ENCODE results near the gene SNTB2. TPM values are rescaled to one million over a fixed set of nuclear protein-coding genes. Genes with fewer than 3 reads are reported as not detected.

SNTB2 gene
- total RNA-seq, 1 experiment from 2014 or later, result 50.6 TPM

GRCh38 chr16:69310653-69311532 lies 123.9 kb downstream of the SNTB2 start, which contains the start of gene VPS4A:
Gene VPS4A, plus strand, starts transcription at chr16:69311350. Its CDS starts 162 bp downstream, at chr16:69311512.
- Histone ChIP-seq H3K27me3 (replicated peaks; ENCODE audit: control insufficient read depth, insufficient read depth, low read length) (no peaks in the 10 kb centered on the region), H3K4me1 (peaks cover 9% of the 10 kb centered on the region; the same call in 1 of the 2 replicates), H3K4me3 (ENCODE audit: low read depth, low read length) (peak within 1 kb of the TSS; percentile 96), H3K9me3 (no peaks in the 10 kb centered on the region), H3K36me3 (ENCODE audit: control insufficient read depth, insufficient read depth, low read length) (no peaks in the 10 kb centered on the region)
- Mint-ChIP-seq H3K36me3 (ENCODE audit: insufficient read depth, unreplicated experiment) (peaks cover 60% of the 10 kb centered on the region), H3K9me3 (ENCODE audit: unreplicated experiment) (no peaks in the 10 kb centered on the region), H3K27me3 (ENCODE audit: insufficient read depth, unreplicated experiment) (no peaks in the 10 kb centered on the region), H3K4me1 (ENCODE audit: low read depth, unreplicated experiment) (peaks cover 5% of the 10 kb centered on the region), H3K4me3 (ENCODE audit: unreplicated experiment) (peak within 1 kb of the TSS; percentile 81), H3K27ac (ENCODE audit: unreplicated experiment) (peak within 1 kb of the TSS; percentile 65)
- DNase-seq, result peak; percentile 97 to 100
- BruUV-seq (replicated peaks), result no TSS peak
- intact Hi-C loops (cut with micrococcal nuclease; ENCODE audit: unreplicated experiment), result loop anchor here (1.0 kb wide), 1 partner anchor 124 kb away; the partner anchor contains the start of gene SNTB2
- CTCF ChIA-PET, result interaction anchor here (0.6 kb wide), 2 partner anchors 45 to 1226 kb away, joined by 3 to 9 read pairs; partner anchors contain the start of gene NFATC3
- peak; percentile 91 to 98 for TF ChIP-seq CTCF (IDR thresholded peaks at IDR 0.05; ENCODE audit: insufficient read depth in 1 of 2, low read depth in 1 of 2, low read length in 1 of 2, severe bottlenecking in 1 of 2, unreplicated experiment in 1 of 2)
- POLR2A ChIA-PET, result interaction anchor here (0.5 kb wide), 1 partner anchor 17 kb away, joined by 3 read pairs; no protein-coding TSS in a partner anchor

- peaks cover 5% of the 10 kb centered on the region for H3K4me1 Mint-ChIP-seq (ENCODE audit: low read depth, unreplicated experiment)
- H3K27ac Mint-ChIP-seq (ENCODE audit: unreplicated experiment), result peak overlapping the region; percentile 65
- peaks cover 1% of the 10 kb centered on the region; the same call in 1 of the 2 replicates for H3K36me3 ChIP-seq (ENCODE audit: control insufficient read depth, insufficient read depth, low read length)
- H3K4me3 Mint-ChIP-seq (ENCODE audit: unreplicated experiment), result peak overlapping the region; percentile 81
- peak in 1 of 2 experiments; percentile 62 for TF ChIP-seq CTCF (IDR thresholded peaks at IDR 0.05; ENCODE audit: insufficient read depth in 1 of 2, low read depth in 1 of 2, low read length in 1 of 2, severe bottlenecking in 1 of 2, unreplicated experiment in 1 of 2)
- peak overlapping the region; percentile 96 for H3K4me3 ChIP-seq (ENCODE audit: low read depth, low read length)
- ChIA-PET POLR2A (no interaction called here), CTCF (interaction anchor here (0.5 to 0.9 kb wide), 7 partner anchors 12 to 451 kb away, joined by 3 to 5 read pairs (median 3); no protein-coding TSS in a partner anchor)
- H3K27me3 Mint-ChIP-seq (ENCODE audit: insufficient read depth, unreplicated experiment), result no peaks in the 10 kb centered on the region
- peaks cover 9% of the 10 kb centered on the region; the same call in 1 of the 2 replicates for H3K4me1 ChIP-seq
- no peaks in the 10 kb centered on the region for H3K9me3 Mint-ChIP-seq (ENCODE audit: unreplicated experiment)
- no peaks in the 10 kb centered on the region for H3K9me3 ChIP-seq
- peaks cover 68% of the 10 kb centered on the region for H3K36me3 Mint-ChIP-seq (ENCODE audit: insufficient read depth, unreplicated experiment)
- DNase-seq, result peak; percentile 73 to 81
- no peaks in the 10 kb centered on the region for H3K27me3 ChIP-seq (replicated peaks; ENCODE audit: control insufficient read depth, insufficient read depth, low read length)
- intact Hi-C loops (cut with micrococcal nuclease; ENCODE audit: unreplicated experiment), result loop anchor here (1.0 kb wide), 2 partner anchors 19 to 124 kb away; partner anchors contain the start of genes PDF and SNTB2
- no TSS peak for BruUV-seq (replicated peaks)
These were observed 124.8 kb downstream of the SNTB2 start for GRCh38 chr16:69311533-69312387.

DNA sequence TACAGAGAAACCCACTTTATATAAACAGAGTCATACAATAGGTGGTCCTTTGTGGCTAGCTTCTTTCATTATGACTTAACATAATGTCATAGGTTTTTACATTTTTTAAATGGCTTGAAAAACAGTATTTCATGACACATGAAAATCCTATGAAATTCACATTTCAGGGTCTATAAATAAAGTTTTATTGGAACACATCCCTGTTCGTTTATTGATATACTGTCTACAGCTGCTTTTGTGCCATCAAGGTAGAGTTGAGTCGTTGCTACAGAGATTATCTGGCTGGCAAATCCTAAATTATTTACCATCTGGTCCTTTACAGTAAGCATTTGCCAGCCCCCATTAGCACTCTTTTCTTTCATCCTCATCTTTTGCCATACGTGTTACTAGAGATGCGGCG lies 126.5 kb downstream of the SNTB2 start:
- H3K36me3 Mint-ChIP-seq (ENCODE audit: insufficient read depth, unreplicated experiment), result peaks cover 83% of the 10 kb centered on the region
- CTCF ChIA-PET, result no interaction called here

More for the DNA sequence above, 126.5 kb downstream of the SNTB2 start:
- no peaks in the 10 kb centered on the region for H3K9me3 Mint-ChIP-seq (ENCODE audit: unreplicated experiment)
- POLR2A ChIA-PET, result no interaction called here
- DNase-seq, result no peak
- H3K27me3 Mint-ChIP-seq (ENCODE audit: insufficient read depth, unreplicated experiment), result no peaks in the 10 kb centered on the region
- peaks cover 9% of the 10 kb centered on the region; the same call in 1 of the 2 replicates for H3K4me1 ChIP-seq
- no peaks in the 10 kb centered on the region for H3K9me3 ChIP-seq
- peak overlapping the region; percentile 49 for H3K4me3 Mint-ChIP-seq (ENCODE audit: unreplicated experiment)
- no peak overlapping the region for H3K27ac Mint-ChIP-seq (ENCODE audit: unreplicated experiment)
- H3K27me3 ChIP-seq (replicated peaks; ENCODE audit: control insufficient read depth, insufficient read depth, low read length), result no peaks in the 10 kb centered on the region
- peaks cover 1% of the 10 kb centered on the region; the same call in 1 of the 2 replicates for H3K36me3 ChIP-seq (ENCODE audit: control insufficient read depth, insufficient read depth, low read length)
- no peak overlapping the region for H3K4me3 ChIP-seq (ENCODE audit: low read depth, low read length)
- H3K4me1 Mint-ChIP-seq (ENCODE audit: low read depth, unreplicated experiment), result peaks cover 5% of the 10 kb centered on the region
- TF ChIP-seq CTCF (IDR thresholded peaks at IDR 0.05; ENCODE audit: insufficient read depth in 1 of 2, low read depth in 1 of 2, low read length in 1 of 2, severe bottlenecking in 1 of 2, unreplicated experiment in 1 of 2), result no peak
- BruUV-seq (replicated peaks), result no TSS peak
- intact Hi-C loops (cut with micrococcal nuclease; ENCODE audit: unreplicated experiment), result no loop called here
